Measurements from ENCODE around the gene CPVL. TPM values are rescaled to one million over a fixed set of nuclear protein-coding genes. Genes with fewer than 3 reads are reported as not detected.

CPVL gene
- total RNA-seq, 1 experiment from 2014 or later, result 26.9 TPM

DNA sequence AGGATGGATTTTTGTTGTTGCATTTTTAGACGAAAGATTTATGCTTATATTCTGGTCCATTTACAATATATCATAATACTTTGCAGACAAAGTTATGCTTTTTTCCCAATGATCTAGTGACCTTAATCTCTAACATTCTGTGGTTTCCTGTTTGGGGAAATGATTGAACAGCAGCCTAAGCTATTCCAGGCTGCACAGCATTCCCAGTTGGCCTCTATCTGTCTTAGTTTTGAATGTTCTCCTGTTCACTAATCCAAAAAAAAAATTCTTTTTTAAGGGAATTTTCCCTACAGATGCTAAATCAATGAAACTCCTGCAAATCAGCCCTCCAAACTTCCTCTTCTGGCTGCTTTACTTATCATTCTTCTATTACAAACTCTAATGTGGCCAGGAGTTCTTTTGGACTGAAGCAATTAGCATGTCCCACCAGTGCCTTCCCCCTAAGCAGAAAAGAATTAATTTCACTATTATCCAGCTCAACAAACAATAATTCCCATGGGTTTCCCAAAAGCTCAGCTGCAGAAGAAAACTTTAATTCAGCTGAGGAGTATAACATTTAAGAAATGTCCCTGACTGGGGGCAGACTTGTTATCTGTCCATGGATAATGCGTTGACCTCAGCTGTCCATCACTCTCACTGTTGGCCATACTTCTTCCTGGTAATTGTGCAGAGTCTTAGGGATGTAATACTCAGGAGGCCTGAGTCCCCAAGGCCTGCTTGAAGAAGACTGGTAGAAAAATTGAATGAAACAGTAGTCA, 106.3 kb downstream of the CPVL start:
- Histone ChIP-seq H3K27me3 (ENCODE audit: insufficient read depth, low read length) (no peaks in the 10 kb centered on the region), H2BK15ac (ENCODE audit: low read depth, low read length) (no peak overlapping the region), H3K14ac (ENCODE audit: insufficient read depth, low read length) (no peak overlapping the region), H3K79me2 (ENCODE audit: insufficient read depth, low read length) (no peaks in the 10 kb centered on the region), H3K27ac (ENCODE audit: insufficient read length, low read depth, low read length) (no peak overlapping the region), H3K56ac (ENCODE audit: insufficient read length, low read depth, low read length) (no peak overlapping the region), H3K4me2 (ENCODE audit: insufficient read depth, insufficient read length, low read length) (no peak overlapping the region), H4K91ac (ENCODE audit: insufficient read length, low read depth, low read length) (no peak overlapping the region), H3K9me3 (ENCODE audit: control insufficient read depth, low read depth, low read length) (no peaks in the 10 kb centered on the region), H3K23ac (ENCODE audit: insufficient read length, low read depth, low read length) (no peak overlapping the region), H3K79me1 (ENCODE audit: insufficient read depth, low read depth, low read length, poor library complexity, severe bottlenecking) (no peaks in the 10 kb centered on the region), H3K23me2 (ENCODE audit: insufficient read length, low read depth, low read length, poor library complexity, severe bottlenecking) (no peaks in the 10 kb centered on the region), H3K18ac (ENCODE audit: insufficient read length, low read depth, low read length) (no peak overlapping the region), H2AK5ac (ENCODE audit: insufficient read length, low read length) (no peak overlapping the region), H3K4ac (ENCODE audit: low read depth, low read length) (no peak overlapping the region), H2BK5ac (ENCODE audit: insufficient read length, low read length) (no peak overlapping the region), H3T11ph (ENCODE audit: low read length) (no peak overlapping the region), H2BK12ac (ENCODE audit: insufficient read length, low read depth, low read length) (no peak overlapping the region), H4K8ac (replicated peaks; ENCODE audit: insufficient read length, low read depth, low read length) (no peak overlapping the region), H3K4me1 (ENCODE audit: insufficient read depth, low read length) (no peaks in the 10 kb centered on the region; the same call in 1 of the 2 replicates), H4K20me1 (ENCODE audit: control insufficient read depth, insufficient read depth, insufficient read length) (no peaks in the 10 kb centered on the region), H4K5ac (ENCODE audit: insufficient read length, low read depth, low read length) (no peak overlapping the region), H2AFZ (ENCODE audit: low read length) (no peak overlapping the region), H3K9ac (ENCODE audit: extremely low read depth, insufficient read length, low read length) (no peak overlapping the region), H2BK120ac (ENCODE audit: low read depth, low read length, poor library complexity, severe bottlenecking) (no peak overlapping the region), H2BK20ac (ENCODE audit: low read depth, low read length, poor library complexity, severe bottlenecking) (no peak overlapping the region)
- no peaks in the 10 kb centered on the region; the same call in 1 of the 2 replicates for H3K27me3 Mint-ChIP-seq (ENCODE audit: low read depth)
- WGBS (ENCODE audit: extremely low coverage, insufficient read length, low lambda C conversion rate), result no CpG with 5 or more reads among the region's 2 CpGs
- TF ChIP-seq, protein P1, sequence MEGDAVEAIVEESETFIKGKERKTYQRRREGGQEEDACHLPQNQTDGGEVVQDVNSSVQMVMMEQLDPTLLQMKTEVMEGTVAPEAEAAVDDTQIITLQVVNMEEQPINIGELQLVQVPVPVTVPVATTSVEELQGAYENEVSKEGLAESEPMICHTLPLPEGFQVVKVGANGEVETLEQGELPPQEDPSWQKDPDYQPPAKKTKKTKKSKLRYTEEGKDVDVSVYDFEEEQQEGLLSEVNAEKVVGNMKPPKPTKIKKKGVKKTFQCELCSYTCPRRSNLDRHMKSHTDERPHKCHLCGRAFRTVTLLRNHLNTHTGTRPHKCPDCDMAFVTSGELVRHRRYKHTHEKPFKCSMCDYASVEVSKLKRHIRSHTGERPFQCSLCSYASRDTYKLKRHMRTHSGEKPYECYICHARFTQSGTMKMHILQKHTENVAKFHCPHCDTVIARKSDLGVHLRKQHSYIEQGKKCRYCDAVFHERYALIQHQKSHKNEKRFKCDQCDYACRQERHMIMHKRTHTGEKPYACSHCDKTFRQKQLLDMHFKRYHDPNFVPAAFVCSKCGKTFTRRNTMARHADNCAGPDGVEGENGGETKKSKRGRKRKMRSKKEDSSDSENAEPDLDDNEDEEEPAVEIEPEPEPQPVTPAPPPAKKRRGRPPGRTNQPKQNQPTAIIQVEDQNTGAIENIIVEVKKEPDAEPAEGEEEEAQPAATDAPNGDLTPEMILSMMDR (conservative IDR thresholded peaks at IDR 0.05), result no peak
- H3K36me3 Mint-ChIP-seq (ENCODE audit: insufficient read depth in 1 of 3, low read depth in 3 of 3), result no peaks in the 10 kb centered on the region
- H3K4me1 Mint-ChIP-seq, result peaks cover 31 to 44% of the 10 kb centered on the region in 2 experiments
- H3K4me3 Mint-ChIP-seq, result no peak overlapping the region
- H3K9me3 Mint-ChIP-seq, result no peaks in the 10 kb centered on the region
- DNase-seq, result no peak
- H3K27ac Mint-ChIP-seq, result no peak overlapping the region

Measured in H9 (cell line).